Measurements from ENCODE around the gene TMC3.
A peak's percentile ranks its signal among the peaks of the same experiment; 100 is the strongest.
"Not testable (repeated sequence)": the region's sequence is repeated elsewhere in the genome, so short reads cannot be mapped to it uniquely, and the experiment has no call there.

The TMC3 gene

DNA sequence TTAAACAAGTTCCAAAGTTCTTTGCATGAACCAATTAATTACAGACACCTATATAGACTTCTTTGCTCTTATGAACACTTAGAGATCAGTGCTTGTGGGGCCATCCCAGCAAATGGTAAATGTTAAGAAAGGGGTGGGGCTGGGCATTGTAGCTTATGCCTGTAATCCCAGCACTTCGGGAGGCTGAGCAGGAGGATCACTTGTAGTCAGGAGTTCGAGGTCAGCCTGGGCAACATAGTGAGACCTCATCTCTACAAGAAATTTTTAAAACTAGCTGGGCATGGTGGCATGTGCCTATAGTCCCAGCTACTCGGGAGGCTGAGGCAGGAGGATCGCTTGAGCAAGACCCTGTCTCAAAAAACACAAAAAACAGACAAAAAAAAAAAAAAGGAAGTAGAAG lies 30.6 kb downstream of the TMC3 start:
- no peak for DNase-seq

DNA sequence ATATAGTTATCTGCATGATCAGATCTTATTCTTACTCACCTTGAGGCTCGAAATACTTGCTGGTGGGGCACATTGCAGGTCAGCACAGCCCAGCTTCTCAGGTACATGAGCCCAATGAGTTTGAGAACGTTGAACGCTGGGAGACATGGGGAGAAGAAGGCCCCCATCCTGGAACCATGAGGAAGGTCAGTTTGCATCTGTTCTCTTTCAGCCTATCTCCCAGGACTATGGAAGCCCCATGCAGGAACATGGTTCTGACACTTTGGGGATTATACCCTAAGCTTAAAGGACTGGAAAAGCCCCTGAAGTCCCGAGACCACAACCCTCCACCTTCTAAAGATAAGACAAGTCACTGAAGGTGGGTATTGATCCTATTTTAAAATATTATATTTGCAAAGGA lies 32.7 kb downstream of the TMC3 start:
- DNase-seq, result no peak

DNA sequence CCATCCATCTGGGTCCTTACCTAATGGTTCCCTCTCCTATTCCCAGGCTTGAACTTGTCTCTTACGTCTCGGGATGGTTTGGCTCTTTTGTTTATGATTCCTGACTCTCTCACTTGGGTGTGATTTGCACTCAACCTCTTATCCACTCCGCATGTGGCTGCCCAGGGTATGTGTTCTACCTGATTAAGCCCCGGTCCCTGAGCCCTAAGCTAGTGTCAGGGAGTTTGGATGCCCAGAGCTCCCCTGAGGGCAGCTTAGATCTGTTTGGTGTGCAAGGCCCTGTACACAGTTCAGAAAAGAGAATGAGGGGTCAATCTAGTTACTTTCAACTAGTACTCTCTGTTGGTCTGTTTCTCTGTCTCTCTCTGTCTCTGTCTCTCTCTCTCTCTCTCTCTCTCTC lies 34.2 kb downstream of the TMC3 start:
- no peak for DNase-seq

DNA sequence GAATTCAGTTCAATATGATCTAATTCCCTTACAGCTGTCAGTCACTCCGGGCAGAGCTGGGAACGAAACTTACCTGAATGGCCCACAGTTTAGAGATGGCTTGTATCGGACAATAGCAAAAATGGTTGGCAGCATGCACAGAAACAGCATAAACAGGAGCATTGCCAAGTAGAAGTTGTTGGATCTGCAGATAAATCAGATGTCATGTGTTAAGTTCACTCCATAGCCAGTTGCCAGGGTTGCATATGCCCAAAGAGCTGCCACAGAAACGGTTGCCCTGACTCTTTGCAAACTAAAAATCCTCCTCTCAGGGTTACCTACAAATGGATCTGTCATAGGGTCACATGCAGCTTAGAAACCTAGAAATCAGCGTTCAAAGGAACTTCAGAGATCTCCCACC lies 34.7 kb downstream of the TMC3 start:
- no peak for DNase-seq

DNA sequence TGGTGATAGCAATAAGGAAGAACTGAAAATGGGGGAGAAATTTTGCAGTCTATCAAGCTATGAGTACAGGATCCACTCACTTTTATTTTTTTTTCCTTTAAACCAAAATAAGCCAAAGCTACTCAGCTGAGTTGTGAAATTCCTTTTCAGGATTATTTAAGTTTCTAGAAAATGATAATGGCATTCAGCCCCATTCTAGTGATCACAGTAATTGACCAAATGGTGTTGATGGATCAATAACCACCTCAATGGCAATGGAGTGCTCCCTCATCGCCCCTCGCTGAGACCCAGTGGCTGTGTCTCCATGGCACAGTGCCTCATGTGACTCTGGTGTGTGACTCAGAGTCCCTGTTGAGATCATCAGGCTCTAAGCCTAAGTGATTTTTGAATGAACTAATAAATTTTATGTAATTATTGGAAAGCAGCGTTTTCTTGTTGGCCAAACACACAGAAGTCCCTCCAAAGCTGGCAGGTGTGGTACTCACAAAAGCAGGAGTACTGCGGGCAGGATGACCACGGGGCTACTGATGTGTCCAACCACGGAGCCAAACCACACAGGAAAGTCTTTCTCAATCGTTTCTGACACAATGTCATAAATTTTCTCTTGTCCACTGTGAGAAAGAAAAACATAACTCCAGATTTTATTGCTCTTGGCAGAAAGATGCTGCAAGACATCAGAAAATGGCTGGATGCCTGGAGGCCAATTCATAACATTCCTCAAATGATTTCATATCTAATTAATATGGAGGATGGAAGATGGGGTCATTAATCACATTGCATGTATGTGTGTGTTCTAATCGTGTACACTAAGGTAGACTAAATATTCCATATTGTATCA lies 35.6 kb downstream of the TMC3 start:
- peak; percentile 91 for DNase-seq

DNA sequence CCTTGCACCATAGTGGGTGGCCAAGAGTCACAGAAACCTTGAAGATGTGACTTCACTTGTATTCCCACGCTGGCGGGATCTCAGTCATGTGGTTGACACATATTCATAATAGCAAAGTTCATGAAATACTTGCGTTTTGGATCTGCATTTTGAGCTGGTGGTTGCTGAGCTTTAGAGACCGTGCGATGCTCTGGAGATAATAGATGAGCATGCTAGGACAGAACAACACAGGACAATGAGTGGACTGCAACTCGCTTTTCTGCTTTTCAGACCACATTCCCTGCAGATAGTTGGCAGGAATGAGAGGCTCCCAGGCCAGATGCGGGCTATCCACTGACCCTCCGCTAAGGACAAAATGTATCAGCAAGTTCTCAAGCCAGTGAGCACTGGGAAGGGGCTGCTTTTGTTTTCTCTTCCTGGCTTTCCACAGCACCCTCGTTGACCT lies 36.3 kb downstream of the TMC3 start:
- no peak for DNase-seq

DNA sequence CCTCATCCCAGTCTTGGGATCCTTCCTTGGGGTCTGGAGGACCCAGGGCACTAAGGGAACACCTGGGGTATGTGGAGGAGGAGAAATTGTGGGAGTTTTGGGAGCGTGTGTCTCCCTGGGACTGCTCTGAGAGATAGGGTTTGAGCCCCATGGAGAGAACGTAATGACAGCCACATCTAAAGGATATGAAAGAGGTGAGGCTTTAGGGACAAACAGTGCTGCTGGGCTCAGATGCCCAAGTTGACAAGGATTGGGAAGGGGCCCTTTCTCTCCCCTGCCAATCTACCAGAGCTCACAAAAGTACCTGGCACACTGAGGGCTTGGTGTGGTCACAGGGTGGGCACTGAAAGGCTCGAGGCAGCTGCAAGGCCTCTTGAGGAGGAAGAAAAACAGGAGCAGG lies 36.8 kb downstream of the TMC3 start:
- no peak for DNase-seq

DNA sequence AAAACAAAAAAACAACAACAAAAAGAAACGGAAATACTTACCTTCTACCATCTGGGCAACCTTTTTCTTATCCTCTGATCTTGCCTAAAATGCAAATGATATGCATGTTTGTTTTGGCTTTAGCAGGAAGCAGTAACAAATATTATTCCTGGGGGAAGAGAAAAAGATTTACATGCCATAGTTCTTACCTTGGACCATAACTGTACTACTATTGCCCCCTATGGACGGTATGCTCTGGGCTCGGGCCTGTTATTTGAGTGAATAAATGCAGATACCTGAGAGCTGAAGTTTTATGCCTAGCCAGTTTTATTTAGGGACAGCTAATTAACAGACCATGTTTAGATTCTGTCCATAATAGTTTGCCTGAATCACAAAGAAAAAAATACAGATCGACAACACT lies 37.4 kb downstream of the TMC3 start:
- DNase-seq, result peak; percentile 47

DNA sequence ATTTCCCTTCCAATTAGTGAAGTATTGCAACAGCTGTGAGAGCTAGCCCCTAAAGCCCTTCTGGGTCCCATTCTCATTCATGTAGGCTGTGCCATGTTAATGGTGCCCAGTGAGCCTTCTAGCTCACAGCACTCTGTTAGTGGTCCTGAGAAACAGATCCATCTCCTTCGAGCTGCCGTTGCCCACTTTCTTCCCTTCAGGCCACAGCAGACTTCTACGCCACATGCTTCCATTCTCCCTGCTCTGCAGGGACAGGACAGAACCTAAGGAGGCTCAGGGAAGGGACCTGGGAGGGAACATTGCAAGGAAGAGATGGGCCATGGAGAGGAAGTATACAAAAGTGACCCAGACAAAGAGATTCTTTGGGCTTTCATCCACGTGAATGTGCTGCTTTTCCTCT lies 38.4 kb downstream of the TMC3 start:
- DNase-seq, result no peak

DNA sequence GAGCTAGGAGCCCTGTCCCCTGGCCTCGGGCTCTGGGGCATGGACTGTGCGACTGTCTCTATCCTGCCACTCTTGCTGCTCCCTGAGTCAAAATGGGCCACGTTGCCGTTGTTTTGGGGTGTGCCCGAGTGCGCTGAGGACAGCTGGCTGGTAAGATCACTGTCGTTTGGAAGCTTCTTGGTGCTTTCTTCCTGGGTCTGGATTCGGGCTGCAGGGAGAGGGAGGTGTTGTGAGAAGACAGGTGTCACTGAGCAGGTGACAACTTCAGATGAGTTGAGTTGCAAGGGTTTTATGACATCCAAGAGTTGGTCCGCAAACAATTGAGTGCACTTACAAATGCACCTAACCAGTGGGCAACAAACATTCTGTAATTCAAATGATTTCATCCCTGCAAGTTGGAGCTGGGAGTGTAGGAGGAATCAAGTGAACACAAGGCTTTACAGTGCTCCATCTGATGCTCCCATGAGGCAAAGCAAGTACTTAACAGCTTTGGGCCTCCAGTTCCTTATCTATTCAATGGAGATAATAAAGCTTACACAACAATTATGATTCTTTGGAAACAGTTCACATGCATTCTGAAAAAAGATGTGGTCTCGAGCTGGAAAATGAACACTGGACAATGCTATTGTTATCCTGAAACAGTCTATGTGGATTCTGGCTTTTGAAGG lies 39.1 kb downstream of the TMC3 start:
- no peak for DNase-seq

DNA sequence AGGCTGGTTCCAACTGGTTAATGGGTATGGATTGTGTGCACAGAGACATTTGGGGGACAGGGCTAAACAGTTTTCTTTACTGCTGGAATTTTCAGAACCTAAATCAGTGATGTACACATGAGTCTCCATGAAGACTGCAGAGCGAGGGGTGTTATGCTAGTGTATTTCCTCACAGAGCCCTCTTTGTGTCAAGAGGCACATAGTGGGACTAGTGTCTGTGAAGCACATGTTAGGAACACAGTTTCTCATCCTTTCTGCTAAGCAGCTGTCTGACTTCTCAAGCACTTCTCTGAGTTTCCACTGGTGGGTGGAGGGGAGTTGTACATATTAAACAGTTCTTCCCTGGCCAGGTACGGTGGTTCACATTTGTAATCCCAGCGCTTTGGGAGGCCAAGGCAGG lies 40.6 kb downstream of the TMC3 start:
- DNase-seq, result no peak

DNA sequence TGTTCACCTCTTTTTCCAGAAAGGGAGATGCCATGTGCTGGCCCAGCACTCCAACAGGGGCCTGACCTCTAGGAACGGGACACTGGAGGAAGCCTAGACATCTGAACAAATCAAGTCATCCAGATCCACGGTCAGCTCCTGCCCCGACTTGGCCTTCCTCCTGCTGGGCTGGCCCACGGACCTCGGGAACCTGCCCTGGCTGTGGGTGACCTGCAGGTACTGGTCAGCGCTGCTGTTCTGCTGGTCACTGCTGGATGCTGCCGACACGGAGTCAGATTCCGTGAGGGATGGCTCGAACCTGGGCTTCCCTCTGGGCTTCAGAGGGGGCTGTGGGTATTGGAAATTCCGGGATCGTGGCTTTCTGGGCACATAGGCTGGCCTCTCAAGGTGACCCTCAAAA lies 41.7 kb downstream of the TMC3 start:
- DNase-seq, result no peak

DNA sequence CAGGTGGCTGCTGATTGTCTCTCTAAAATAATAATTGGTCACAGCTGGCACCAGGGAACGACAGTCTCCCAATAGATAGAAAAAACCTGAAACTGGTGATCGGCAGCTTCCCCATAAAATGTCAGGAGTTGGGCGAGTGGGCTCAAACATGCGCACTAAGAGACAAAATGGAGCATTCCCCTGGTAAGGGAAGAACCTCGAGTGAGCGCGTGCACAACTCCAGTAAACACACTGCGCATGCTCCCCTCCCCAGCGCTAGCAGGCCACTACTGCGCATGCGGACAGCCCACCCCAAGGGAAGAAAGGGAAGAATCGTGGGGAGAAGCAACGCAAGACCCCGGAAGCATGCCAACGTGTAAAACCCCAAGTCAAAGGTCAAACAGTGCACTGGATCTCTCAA lies 42.4 kb downstream of the TMC3 start:
- DNase-seq, result no peak

DNA sequence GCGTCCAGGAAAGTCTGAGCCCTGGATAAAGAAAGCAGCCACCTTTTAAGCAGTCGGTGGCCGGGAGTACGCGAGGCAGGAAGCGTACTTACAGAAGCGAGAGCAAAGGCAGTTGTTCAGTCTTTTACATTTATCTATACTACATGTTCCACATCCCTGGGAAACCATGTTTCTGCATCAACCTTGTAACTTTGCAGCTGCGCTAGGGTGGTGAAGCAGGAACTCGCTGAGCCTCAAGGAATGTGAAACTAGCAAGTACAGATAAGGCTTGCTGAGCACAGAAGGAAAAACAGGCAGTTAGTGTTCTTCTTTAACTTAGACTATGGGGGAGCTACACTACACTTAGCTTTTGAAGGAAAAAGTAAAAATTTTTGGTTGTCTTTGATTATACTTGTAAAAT lies 42.9 kb downstream of the TMC3 start:
- DNase-seq, result not testable (repeated sequence)

DNA sequence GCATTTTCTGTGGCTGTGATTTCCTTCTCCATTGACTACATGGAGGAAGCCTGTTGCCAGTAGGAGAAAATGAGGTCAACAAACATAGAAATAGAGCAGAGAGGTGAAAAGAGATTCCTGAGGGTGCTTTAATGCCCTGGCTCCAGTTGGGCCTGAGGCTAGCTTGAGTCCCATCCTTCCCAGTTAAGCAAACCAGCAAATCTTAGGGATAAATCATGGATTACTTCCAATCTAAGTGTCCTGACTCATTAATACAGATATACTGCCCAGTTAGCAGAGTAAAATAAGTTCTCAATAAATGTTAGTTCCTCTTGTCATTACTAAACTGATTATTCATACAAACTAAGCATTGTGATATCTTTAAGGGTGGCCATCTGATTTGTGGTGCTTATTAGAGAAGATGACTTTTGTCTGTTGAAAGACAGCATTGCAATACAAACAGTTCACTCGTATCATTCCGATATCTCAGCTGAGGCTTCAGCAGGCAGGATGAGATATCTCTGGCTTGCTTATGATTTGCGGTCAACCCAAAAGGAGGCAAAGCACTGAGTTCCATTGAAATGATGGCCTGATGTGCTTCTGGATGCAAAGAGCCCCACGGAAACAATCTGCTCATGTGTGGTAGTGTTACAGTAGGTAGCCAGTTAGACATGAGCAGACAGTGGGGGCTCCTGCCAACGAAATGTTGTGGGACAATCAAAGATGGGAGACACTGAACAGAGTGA lies 43.5 kb downstream of the TMC3 start:
- no peak for DNase-seq

DNA sequence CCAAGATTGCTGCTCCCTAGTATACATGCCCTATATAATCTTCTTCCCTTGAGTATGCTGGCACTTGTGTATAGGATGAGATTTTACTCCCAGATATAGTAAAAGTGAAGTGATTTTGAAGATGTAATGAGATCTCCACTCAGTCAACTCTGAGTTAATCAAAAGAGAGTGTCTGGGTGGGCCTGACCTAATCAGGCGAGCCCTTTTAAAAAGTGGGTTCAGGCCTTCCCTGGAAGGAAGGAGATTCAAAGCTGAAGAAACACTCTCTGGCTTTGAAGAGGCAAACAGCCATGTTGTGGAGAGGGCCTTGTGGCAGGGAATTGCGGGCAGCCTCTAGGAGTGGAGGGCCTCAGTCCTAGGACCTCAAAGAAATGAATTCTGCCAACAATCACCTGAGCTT lies 44.6 kb downstream of the TMC3 start:
- no peak for DNase-seq

DNA sequence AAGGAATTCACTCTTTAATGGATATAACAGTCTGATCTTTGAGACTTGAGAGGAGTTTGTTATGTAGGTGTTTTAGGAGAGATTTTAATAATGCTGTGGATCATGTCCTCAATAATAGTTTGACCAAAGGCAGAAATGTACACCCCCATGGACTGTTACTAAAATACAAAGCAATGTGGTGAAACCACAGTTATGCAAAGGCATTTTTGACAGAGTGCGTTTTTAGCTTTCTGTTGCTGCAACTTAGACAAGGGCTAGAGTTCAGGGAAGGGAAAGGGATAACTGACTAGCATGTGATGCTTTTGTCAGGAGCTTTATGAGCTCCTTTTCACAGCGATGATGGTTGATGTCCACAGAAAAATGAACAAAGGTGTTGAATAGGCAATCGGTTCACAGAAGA lies 46.5 kb downstream of the TMC3 start:
- peak; percentile 90 for DNase-seq

DNA sequence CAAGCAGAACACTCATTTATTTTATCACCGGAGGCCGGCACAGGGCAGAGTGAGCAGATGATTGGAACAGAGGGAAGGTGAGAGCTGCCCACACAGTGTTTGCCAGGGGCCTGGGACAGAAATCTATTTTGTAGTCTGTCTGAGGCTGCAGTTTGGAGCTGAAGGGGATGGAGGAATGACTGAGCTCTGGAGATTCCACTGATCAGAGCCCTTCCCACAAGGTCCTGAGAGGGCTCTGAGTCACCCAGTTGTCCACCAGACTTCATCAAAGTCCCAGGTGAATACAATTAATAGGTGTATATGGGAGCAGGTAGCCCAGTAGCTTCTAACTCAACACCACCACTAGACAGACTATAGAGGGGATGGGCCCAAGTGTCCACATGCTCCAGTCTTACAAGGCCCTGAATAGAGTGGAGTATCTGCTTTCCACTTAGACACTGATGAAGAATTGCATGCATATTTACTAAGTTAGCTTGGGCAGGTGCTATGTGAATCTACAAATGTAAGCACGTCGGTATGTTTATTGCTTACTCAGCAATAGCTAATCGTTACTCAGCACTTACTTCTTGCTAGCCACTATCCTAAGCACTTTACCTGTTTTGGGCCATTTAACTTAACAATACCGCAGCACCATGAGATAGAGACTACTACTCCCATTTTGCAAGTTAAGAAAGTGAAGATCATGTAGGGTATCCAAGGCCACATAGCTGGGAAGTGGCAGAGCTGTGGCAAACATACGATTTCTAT lies 47.4 kb downstream of the TMC3 start:
- peak; percentile 27 for DNase-seq

DNA sequence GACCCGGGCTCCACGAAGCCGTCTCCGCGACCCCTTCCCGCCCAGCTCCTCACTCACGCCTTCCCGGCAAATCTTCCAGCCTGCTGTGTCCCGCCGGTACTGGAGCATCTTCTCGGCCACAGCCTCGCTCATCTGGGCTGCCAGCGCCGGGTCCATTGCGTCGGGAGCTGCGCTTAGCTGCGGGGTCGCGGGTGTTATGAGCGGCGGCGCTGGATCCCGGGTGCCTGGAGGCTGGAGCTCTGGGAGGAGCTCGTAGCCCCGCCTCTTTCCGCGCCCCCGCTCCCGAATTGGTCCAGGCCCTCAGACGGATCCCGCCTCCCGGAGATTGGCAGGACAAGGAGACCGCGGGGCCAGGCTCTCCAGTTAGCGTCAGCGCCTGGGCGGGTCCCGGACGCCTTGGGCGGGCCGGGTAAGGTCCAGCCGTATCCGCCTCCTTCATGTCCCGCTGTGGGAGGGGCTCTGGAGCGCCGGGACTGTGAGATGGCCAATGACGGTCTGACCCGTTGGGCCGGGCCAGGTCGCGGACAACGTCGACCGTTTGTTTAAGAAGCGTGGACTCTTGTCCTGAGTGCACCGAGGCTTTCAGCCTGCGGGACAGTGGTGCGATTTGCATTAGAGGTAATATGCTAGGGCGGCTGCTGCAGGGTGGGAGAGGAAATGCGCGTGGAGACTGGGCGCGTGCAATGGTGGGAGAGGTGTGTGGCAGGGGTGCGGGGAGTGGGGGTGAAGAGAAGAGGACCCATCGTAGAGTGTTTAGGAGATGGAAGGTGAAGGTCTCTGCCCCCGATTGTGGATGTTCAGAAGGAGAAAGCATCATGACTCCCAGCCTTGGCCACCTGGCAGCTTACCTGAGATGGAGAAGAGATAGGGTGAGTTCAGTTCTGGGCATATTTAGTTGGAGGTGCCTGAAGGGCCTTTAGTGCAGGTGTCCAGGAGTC lies 49.8 kb downstream of the TMC3 start, which contains the start of gene STARD5:
STARD5 (minus strand) TSS at position 198 of the 938 bp plus-strand sequence; CDS start at position 156, 42 bp downstream.
- peak; percentile 98 for DNase-seq

DNA sequence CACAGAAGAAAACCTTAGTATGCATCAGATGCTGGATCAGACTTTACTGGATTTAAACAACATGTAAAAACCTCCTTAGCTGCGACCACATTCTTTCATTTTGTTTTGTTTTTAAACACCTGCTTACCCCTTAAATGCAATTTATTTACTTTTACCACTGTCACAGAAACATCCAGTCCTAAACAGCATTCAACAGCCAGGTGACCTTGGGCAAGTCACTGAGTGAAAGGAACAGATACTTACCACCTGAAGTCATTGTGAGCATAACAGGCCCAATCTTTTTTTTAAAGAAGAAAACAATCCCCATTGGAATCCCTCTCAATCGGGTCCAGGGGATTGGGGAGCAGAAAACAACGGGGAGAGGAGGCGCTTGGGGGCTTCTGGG lies 50.5 kb downstream of the TMC3 start:
- DNase-seq, result no peak

DNA sequence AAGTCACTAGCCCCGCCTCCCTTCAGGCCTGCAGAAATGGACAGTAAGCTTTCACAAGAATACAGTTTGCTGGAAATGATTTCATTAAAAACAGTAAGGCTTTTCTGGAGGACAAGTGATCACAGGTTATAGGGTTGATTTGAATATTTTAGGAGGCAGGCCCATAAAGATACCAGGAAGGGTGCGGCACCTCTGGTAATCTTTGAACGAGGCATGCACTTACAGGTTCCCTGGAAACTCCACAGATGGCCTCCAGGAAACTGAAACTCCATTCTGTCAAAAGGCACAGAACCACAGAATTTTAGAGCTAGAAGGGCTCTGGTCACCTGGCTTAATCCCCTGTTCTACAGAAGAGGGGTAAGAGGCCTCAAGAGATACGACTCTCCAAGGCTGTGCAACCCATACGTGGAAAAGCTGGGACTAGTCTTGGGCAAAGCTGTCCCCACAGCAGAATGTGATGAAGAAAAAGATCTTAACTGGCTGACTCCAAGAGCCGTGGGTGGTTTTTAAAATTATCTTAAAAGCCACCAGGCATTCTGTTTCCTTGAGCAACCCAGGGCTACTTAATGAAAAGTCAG lies 51.2 kb downstream of the TMC3 start:
- no peak for DNase-seq

DNA sequence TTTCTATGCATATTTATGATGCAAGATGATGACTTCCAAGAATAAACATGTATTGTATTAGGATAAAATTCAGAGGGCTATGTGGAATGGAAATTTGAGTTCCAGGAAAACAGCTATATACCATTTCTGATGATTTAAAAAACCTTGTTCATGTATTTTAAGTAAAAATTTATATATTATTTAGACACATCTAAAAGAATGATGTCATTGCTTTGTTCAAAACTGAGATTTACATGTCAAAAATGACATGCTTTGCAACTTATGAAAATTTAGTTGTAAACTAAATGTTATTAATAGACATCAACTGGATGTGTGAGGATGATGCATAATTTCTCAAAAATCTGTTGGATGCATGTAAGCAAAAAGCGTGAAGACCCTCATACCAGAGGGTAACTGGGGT lies 52.3 kb downstream of the TMC3 start:
- no peak for DNase-seq
